H1 (cell line): Measurements from ENCODE around the gene TRIM7. TPM values are rescaled to one million over a fixed set of nuclear protein-coding genes. Genes with fewer than 3 reads are reported as not detected.

ENCODE experiments used
- CTCF ChIA-PET: fragments of 300-600 bp; sonication (Branson Sonifier 250); formaldehyde crosslinking; loops from one replicate; lab custom pipeline; 2021; ENCODE audit not compliant: partially characterized antibody; lab: Charles Lee
- POLR2A ChIA-PET: fragments of 300-600 bp; sonication (Branson Sonifier 250); formaldehyde crosslinking; loops from one replicate; lab custom pipeline; 2021; ENCODE audit warnings: inconsistent platforms; ENCODE audit not compliant: partially characterized antibody; lab: Charles Lee
- DNase-seq, 2 experiments: peaks; one replicate each; pipeline versions ENCODE4 v3.0.0 to v3.0.0-alpha.2; 2010 to 2022; ENCODE audit warnings: low spot score in 2 of 2, low read depth in 1 of 2, mixed read lengths in 1 of 2
- FAIRE-seq: peaks from 2 replicates; lab custom pipeline; 2011; peaks lifted over from hg19 to GRCh38; lab: Jason Lieb, UNC
- H2AFZ ChIP-seq: 2 replicates; pipeline ENCODE4 v1.8.1; 2012; ENCODE audit warnings: low read length, inconsistent platforms
- H2AK5ac ChIP-seq: 2 replicates; pipeline ENCODE4 v1.6.1; 2013; ENCODE audit warnings: low read depth, low read length
- H2BK120ac ChIP-seq: replicated peaks from 2 replicates; pipeline ENCODE3; 2013; ENCODE audit warnings: low read depth, low read length, inconsistent platforms
- H2BK12ac ChIP-seq: 2 replicates; pipeline ENCODE4 v1.6.1; 2013; ENCODE audit warnings: low read depth, low read length
- H2BK15ac ChIP-seq: 2 replicates; pipeline ENCODE4 v1.6.1; 2013; ENCODE audit warnings: low read length
- H2BK20ac ChIP-seq: 2 replicates; pipeline ENCODE4 v1.6.1; 2013; ENCODE audit warnings: low read length
- H2BK5ac ChIP-seq: 2 replicates; pipeline ENCODE4 v1.6.1; 2013; ENCODE audit warnings: low read depth, low read length
- H3K14ac ChIP-seq: 2 replicates; pipeline ENCODE4 v1.6.1; 2013; ENCODE audit warnings: inconsistent platforms; ENCODE audit not compliant: insufficient read length
- H3K18ac ChIP-seq: 2 replicates; pipeline ENCODE4 v1.6.1; 2013; ENCODE audit warnings: low read length; ENCODE audit errors: extremely low read depth
- H3K23ac ChIP-seq: 2 replicates; pipeline ENCODE4 v1.6.1; 2013; ENCODE audit warnings: inconsistent platforms; ENCODE audit not compliant: insufficient read length
- H3K23me2 ChIP-seq: 2 replicates; pipeline ENCODE4 v1.6.1; 2013; ENCODE audit warnings: low read depth, low read length
- H3K27ac ChIP-seq: 2 replicates; pipeline ENCODE4 v1.6.1; 2011; ENCODE audit warnings: low read depth, low read length, inconsistent platforms
- H3K27me3 ChIP-seq, 4 experiments: replicated peaks in 1 of 4; 1 replicate in 1 of 4; 2 replicates in 3 of 4; pipeline versions ENCODE4 v1.6.1 to v1.8.1; 2011 to 2013; ENCODE audit warnings: low read length in 3 of 4, mild to moderate bottlenecking in 3 of 4, inconsistent platforms in 2 of 4, mixed read lengths in 2 of 4, moderate library complexity in 1 of 4; ENCODE audit not compliant: control insufficient read depth in 3 of 4, insufficient read depth in 3 of 4; ENCODE audit errors: extremely low read depth in 1 of 4
- H3K36me3 ChIP-seq, 4 experiments: 2 replicates each; pipeline versions ENCODE4 v1.6.1 to v1.8.1; 2011 to 2013; ENCODE audit warnings: mild to moderate bottlenecking in 4 of 4, low read length in 3 of 4, moderate library complexity in 2 of 4, control low read depth in 1 of 4, inconsistent platforms in 1 of 4; ENCODE audit not compliant: insufficient read depth in 4 of 4, control insufficient read depth in 2 of 4
- H3K4ac ChIP-seq: replicated peaks from 2 replicates; pipeline ENCODE3; 2013; ENCODE audit warnings: low read length, low read depth, mixed read lengths, inconsistent platforms; ENCODE audit not compliant: insufficient read length
- H3K4me1 ChIP-seq, 4 experiments: replicated peaks in 1 of 4; 1 replicate in 1 of 4; 2 replicates in 3 of 4; pipeline versions ENCODE4 v1.6.1 to v1.8.1; 2011 to 2013; ENCODE audit warnings: low read length in 3 of 4, inconsistent platforms in 2 of 4, mixed read lengths in 1 of 4; ENCODE audit not compliant: insufficient read depth in 4 of 4, control insufficient read depth in 3 of 4
- H3K4me2 ChIP-seq, 2 experiments: 2 replicates each; pipeline versions ENCODE4 v1.6.1 to v1.8.1; 2011 to 2013; ENCODE audit warnings: low read depth in 2 of 2, low read length in 2 of 2, control low read depth in 1 of 2, inconsistent platforms in 1 of 2, mild to moderate bottlenecking in 1 of 2; ENCODE audit not compliant: insufficient read depth in 1 of 2
- H3K4me3 ChIP-seq, 4 experiments: fragments of 200-600, 300-600 bp in 1 of 4; sonication (generic), shearing (Covaris generic), sonication (Bioruptor Twin) in 1 of 4; 2 replicates each; pipeline versions ENCODE4 v1.5.1 to v1.8.1; 2011 to 2016; ENCODE audit warnings: low read length in 4 of 4, low read depth in 3 of 4, control low read depth in 2 of 4, inconsistent platforms in 2 of 4, mild to moderate bottlenecking in 2 of 4, mixed read lengths in 1 of 4, moderate library complexity in 1 of 4; ENCODE audit not compliant: insufficient read depth in 2 of 4; ENCODE audit errors: extremely low read depth in 1 of 4
- H3K56ac ChIP-seq: replicated peaks from 2 replicates; pipeline ENCODE3; 2013; ENCODE audit warnings: low read depth, mild to moderate bottlenecking, mixed read lengths, low read length, inconsistent platforms; ENCODE audit not compliant: insufficient read length
- H3K79me1 ChIP-seq: 2 replicates; pipeline ENCODE4 v1.6.1; 2013; ENCODE audit warnings: low read depth, low read length, control low read depth
- H3K79me2 ChIP-seq, 2 experiments: 2 replicates each; pipeline versions ENCODE4 v1.6.1 to v1.8.1; 2012 to 2013; ENCODE audit warnings: low read length in 2 of 2, mild to moderate bottlenecking in 2 of 2, inconsistent platforms in 1 of 2; ENCODE audit not compliant: insufficient read depth in 2 of 2, control insufficient read depth in 1 of 2
- H3K9ac ChIP-seq, 4 experiments: replicated peaks in 1 of 4; 1 replicate in 1 of 4; 2 replicates in 3 of 4; pipeline versions ENCODE4 v1.6.1 to v1.8.1; 2011 to 2013; ENCODE audit warnings: low read depth in 3 of 4, low read length in 3 of 4, control low read depth in 2 of 4, mild to moderate bottlenecking in 2 of 4, moderate library complexity in 2 of 4, inconsistent platforms in 1 of 4; ENCODE audit errors: extremely low read depth in 1 of 4
- H3K9me3 ChIP-seq, 2 experiments: 2 replicates each; pipeline versions ENCODE4 v1.6.1 to v1.8.1; 2012 to 2013; ENCODE audit warnings: mild to moderate bottlenecking in 2 of 2, moderate library complexity in 2 of 2, control low read depth in 1 of 2, inconsistent platforms in 1 of 2, low read depth in 1 of 2, low read length in 1 of 2, mixed read lengths in 1 of 2; ENCODE audit not compliant: insufficient read depth in 2 of 2
- H4K20me1 ChIP-seq, 2 experiments: replicated peaks in 1 of 2; 2 replicates each; pipeline versions ENCODE3 to v1.8.1; 2011 to 2013; ENCODE audit warnings: inconsistent platforms in 2 of 2, low read length in 2 of 2, mild to moderate bottlenecking in 1 of 2; ENCODE audit not compliant: insufficient read depth in 2 of 2, control insufficient read depth in 1 of 2
- H4K5ac ChIP-seq: 2 replicates; pipeline ENCODE4 v1.6.1; 2013; ENCODE audit warnings: low read length, low read depth, mixed read lengths, inconsistent platforms; ENCODE audit not compliant: insufficient read length
- H4K8ac ChIP-seq: 2 replicates; pipeline ENCODE4 v1.8.0; 2013; ENCODE audit warnings: mild to moderate bottlenecking, moderate library complexity, low read length, inconsistent platforms; ENCODE audit not compliant: insufficient read depth; ENCODE audit errors: extremely low read depth
- H4K91ac ChIP-seq: replicated peaks from 2 replicates; pipeline ENCODE3; 2013; ENCODE audit warnings: low read length, mixed read lengths, inconsistent platforms; ENCODE audit not compliant: insufficient read length
- BACH1 ChIP-seq: IDR thresholded peaks from 2 replicates; pipeline ENCODE4 v1.6.1; 2012; ENCODE audit warnings: low read length, improper control_type of control experiment
- JUND ChIP-seq: IDR thresholded peaks from 2 replicates; pipeline ENCODE4 v1.6.1; 2011; ENCODE audit warnings: mild to moderate bottlenecking, improper control_type of control experiment, low read length
- KDM4A ChIP-seq: IDR thresholded peaks from one replicate; pipeline ENCODE4 v1.7.1; 2012; ENCODE audit warnings: low read depth, mild to moderate bottlenecking, moderate library complexity, low read length, inconsistent platforms; ENCODE audit not compliant: severe bottlenecking
- NRF1 ChIP-seq: IDR thresholded peaks from 2 replicates; pipeline ENCODE4 v1.6.1; 2011; ENCODE audit warnings: mild to moderate bottlenecking, low read depth, low read length, improper control_type of control experiment
- PHF8 ChIP-seq: fragments of 200-600 bp; sonication (generic); conservative IDR thresholded peaks from 2 replicates; pipeline ENCODE4 v1.7.1; 2012; ENCODE audit warnings: low read depth, mild to moderate bottlenecking, inconsistent platforms, low read length, moderate library complexity
- RAD21 ChIP-seq, 2 experiments: IDR thresholded peaks in 1 of 2; conservative IDR thresholded peaks in 1 of 2; 2 replicates each; pipeline ENCODE4 v1.6.1; 2011; ENCODE audit warnings: low read depth in 2 of 2, low read length in 2 of 2, improper control_type of control experiment in 1 of 2, inconsistent platforms in 1 of 2, mild to moderate bottlenecking in 1 of 2, moderate library complexity in 1 of 2
- TCF12 ChIP-seq: IDR thresholded peaks from 2 replicates; pipeline ENCODE4 v1.6.1; 2011; ENCODE audit warnings: low read depth, mild to moderate bottlenecking, low read length
- WGBS, 2 experiments: shearing (Covaris generic) in 1 of 2; methylation state at CpG; one replicate each; pipeline versions ENCODE4 v1.1.6 to v1.1.7; 2013 to 2015; ENCODE audit warnings: low lambda C conversion rate in 2 of 2, mixed read lengths in 2 of 2, inconsistent platforms in 1 of 2, low coverage in 1 of 2, missing lambda C conversion rate in 1 of 2; ENCODE audit not compliant: insufficient replicate concordance in 2 of 2, insufficient coverage in 1 of 2, insufficient read length in 1 of 2; ENCODE audit errors: extremely low coverage in 1 of 2, missing lambda C conversion rate in 1 of 2; 5-methylcytosine and 5-hydroxymethylcytosine counted together
- polyA plus RNA-seq, 7 experiments: library from polyadenylated mRNA; depleted of rRNA in 3 of 7; stranded (reverse) in 5 of 7; unstranded in 2 of 7; fragments of >200 nt in 5 of 7; fragments of 200-250 nt in 2 of 7; gene quantifications; 1 replicate in 5 of 7; 2 replicates in 1 of 7; 4 replicates in 1 of 7; pipeline versions ENCODE4 v1.2.1 to v1.2.3, GENCODE V29; 2011 to 2013; ENCODE audit warnings: missing spikeins in 2 of 7, mixed read lengths in 2 of 7
- total RNA-seq: library from RNA; stranded (reverse); fragmentation: NEBNext Ultra II Directional; extraction: Animal tissue kit (Norgen Biotek cat#: 25700); gene quantifications from 2 replicates; pipeline ENCODE4 v1.2.1, GENCODE V29; 2021

The TRIM7 gene
- total and polyA plus RNA-seq, 2 of the 8 experiments (the other 6 are each of a cell fraction or from before 2014, with no cell fraction given) = 0.36 to 0.47 TPM

- CTCF ChIA-PET = interaction anchor here (0.8 to 12.3 kb wide), 13 partner anchors 9 to 398 kb away, joined by 3 to 197 read pairs (median 7); partner anchors contain the start of genes TRIM41 and TRIM7
- H4K91ac ChIP-seq = no peak overlapping the region
- H2BK5ac ChIP-seq = no peak overlapping the region
- H3K27me3 ChIP-seq = peaks cover 13 to 17% (median 15%) of the 10 kb centered on the region in 4 experiments; a peak in 6 of 7 replicates
- no peak overlapping the region for H2AK5ac ChIP-seq
- no peaks in the 10 kb centered on the region for H3K79me1 ChIP-seq
- no peak overlapping the region for H2BK15ac ChIP-seq
- H3K23ac ChIP-seq = no peak overlapping the region
- H2BK12ac ChIP-seq = no peak overlapping the region
- no peak overlapping the region for H3K4me3 ChIP-seq
- FAIRE-seq (no peak), DNase-seq (no peak)
- POLR2A ChIA-PET = interaction anchor here (1.0 to 2.5 kb wide), 10 partner anchors 10 to 76 kb away, joined by 3 to 28 read pairs (median 5); partner anchors contain the start of genes RACK1 and TRIM41
- no peak overlapping the region for H3K9ac ChIP-seq
- H3K27ac ChIP-seq = no peak overlapping the region
- H4K8ac ChIP-seq = no peak overlapping the region
- H2BK120ac ChIP-seq = no peak overlapping the region
- H3K9me3 ChIP-seq = no peaks in the 10 kb centered on the region; a peak in 1 of 4 replicates
- H3K23me2 ChIP-seq = peaks cover 23% of the 10 kb centered on the region
- no peak overlapping the region for H2BK20ac ChIP-seq
- H3K56ac ChIP-seq = no peak overlapping the region
- no peak overlapping the region for H2AFZ ChIP-seq
- no peak overlapping the region for H3K4me2 ChIP-seq
- H3K79me2 ChIP-seq = no peaks in the 10 kb centered on the region
- 93% methylated on average over 12 of the region's 13 CpGs; no CpG with 5 or more reads in 1 of the 2 experiments for WGBS, 2 experiments
- no peak overlapping the region for H3K14ac ChIP-seq
- H3K4ac ChIP-seq = no peak overlapping the region
- H4K5ac ChIP-seq = no peak overlapping the region
- H3K18ac ChIP-seq = no peak overlapping the region
- H3K36me3 ChIP-seq = no peaks in the 10 kb centered on the region
- H3K4me1 ChIP-seq = peaks cover 0 to 9% (median 2%) of the 10 kb centered on the region in 4 experiments; a peak in 3 of 7 replicates
- peaks cover 2 to 4% of the 10 kb centered on the region in 2 experiments for H4K20me1 ChIP-seq
- no peak for TF ChIP-seq PHF8
- TF ChIP-seq JUND = no peak
- TF ChIP-seq RAD21 (IDR thresholded peaks at IDR 0.05 in 1 of 2, conservative IDR thresholded peaks at IDR 0.05 in 1 of 2; ENCODE audit: low read depth in 2 of 2, low read length in 2 of 2) = no peak
- no peak for TF ChIP-seq KDM4A
- TF ChIP-seq BACH1 = no peak
- no peak for TF ChIP-seq NRF1
- no peak for TF ChIP-seq TCF12
Observed at GRCh38 chr5:181185560-181185959, 19.4 kb downstream of the TRIM7 start.
